C4-2B (cell line): ENCODE data around the gene TRIO.

Experiments
- H3K27ac ChIP-seq: fragments of 450-650 bp; 2 replicates; pipeline ENCODE4 v1.5.1; 2017
- CTCF ChIP-seq: fragments of 450-650 bp; conservative IDR thresholded peaks from 2 replicates; pipeline ENCODE4 v1.5.1; 2017; ENCODE audit warnings: mild to moderate bottlenecking
- ZFX ChIP-seq: fragments of 450-650 bp; IDR thresholded peaks from 2 replicates; pipeline ENCODE4 v1.6.1; 2017

The TRIO gene

GRCh38 chr5:14250748-14251701 is 107.9 kb downstream of the TRIO start:
- H3K27ac ChIP-seq: no peak overlapping the region; the same call in 1 of the 2 replicates
- TF ChIP-seq CTCF: no peak
- no peak for TF ChIP-seq ZFX

GRCh38 chr5:14251733-14252132 is 108.6 kb downstream of the TRIO start:
- H3K27ac ChIP-seq: no peak overlapping the region
- no peak for TF ChIP-seq ZFX
- TF ChIP-seq CTCF: no peak

GRCh38 chr5:14252793-14253192 is 109.7 kb downstream of the TRIO start:
- H3K27ac ChIP-seq: no peak overlapping the region
- TF ChIP-seq CTCF (no peak), ZFX (no peak)

GRCh38 chr5:14254686-14255085 is 111.5 kb downstream of the TRIO start:
- TF ChIP-seq ZFX (no peak), CTCF (no peak)
- no peak overlapping the region for H3K27ac ChIP-seq

- peak overlapping the region; percentile 65 for H3K27ac ChIP-seq
Measured at GRCh38 chr5:14256026-14256690, 113.0 kb downstream of the TRIO start.

GRCh38 chr5:14256756-14257393 is 113.7 kb downstream of the TRIO start:
- TF ChIP-seq ZFX: no peak
- H3K27ac ChIP-seq: peak overlapping the region; percentile 65

More at GRCh38 chr5:14256026-14256690, 113.0 kb downstream of the TRIO start:
- TF ChIP-seq ZFX (no peak), CTCF (no peak)

- no peak for TF ChIP-seq CTCF
- TF ChIP-seq ZFX: no peak
- H3K27ac ChIP-seq: no peak overlapping the region
Measured at GRCh38 chr5:14257995-14258403, 114.9 kb downstream of the TRIO start.
